Measurements from ENCODE around the gene BMP2K. TPM values are rescaled to one million over a fixed set of nuclear protein-coding genes. Genes with fewer than 3 reads are reported as not detected.

Gene BMP2K
- total RNA-seq, 2 experiments from 2014 or later = 10.6 to 14.5 TPM

DNA sequence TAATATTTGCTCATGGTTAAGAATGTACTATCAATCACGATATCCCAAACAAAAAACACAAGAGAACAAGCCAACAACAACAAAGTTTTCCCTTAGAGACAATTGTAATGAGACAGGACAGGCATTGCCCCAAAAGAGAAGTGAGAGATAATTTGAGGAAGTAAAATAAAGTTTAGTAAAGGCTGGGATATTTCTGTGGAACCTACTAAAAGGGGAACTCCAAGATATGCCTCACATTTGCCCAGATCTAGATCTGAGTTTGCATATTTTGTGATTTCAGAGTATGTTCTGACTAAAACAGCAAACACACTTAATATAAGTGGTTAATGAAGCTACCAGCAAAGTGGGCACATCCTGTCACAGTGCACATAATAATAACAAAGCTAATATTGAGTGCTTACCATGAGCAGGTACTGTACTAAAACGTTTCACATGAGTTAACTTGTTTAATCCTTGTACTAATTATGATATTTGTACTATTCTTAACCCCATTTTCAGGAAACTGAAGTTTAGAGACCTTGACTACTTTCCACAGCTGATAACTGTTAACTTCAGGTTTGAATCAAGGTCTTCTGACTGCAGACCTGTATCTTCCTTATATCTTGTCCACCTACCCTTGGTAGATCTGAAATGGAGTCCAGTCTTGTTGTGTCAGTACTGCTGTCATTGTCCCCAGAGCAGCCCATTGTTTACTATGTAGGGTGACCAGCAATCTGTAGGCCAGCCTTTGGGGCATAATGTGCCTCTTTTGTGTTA, 26.0 kb upstream of the BMP2K start:
- Mint-ChIP-seq H3K36me3 (ENCODE audit: low read depth) (no peaks in the 10 kb centered on the region), H3K27ac (no peak overlapping the region), H3K4me1 (no peaks in the 10 kb centered on the region), H3K4me3 (no peak overlapping the region), H3K9me3 (ENCODE audit: low read depth) (no peaks in the 10 kb centered on the region), H3K27me3 (peaks cover 2% of the 10 kb centered on the region)
- intact Hi-C loops (cut with DNase I, micrococcal nuclease) = no loop called here
- CTCF ChIA-PET = no interaction called here
- no peak for DNase-seq
- no peak for ATAC-seq
- POLR2A ChIA-PET = no interaction called here

DNA sequence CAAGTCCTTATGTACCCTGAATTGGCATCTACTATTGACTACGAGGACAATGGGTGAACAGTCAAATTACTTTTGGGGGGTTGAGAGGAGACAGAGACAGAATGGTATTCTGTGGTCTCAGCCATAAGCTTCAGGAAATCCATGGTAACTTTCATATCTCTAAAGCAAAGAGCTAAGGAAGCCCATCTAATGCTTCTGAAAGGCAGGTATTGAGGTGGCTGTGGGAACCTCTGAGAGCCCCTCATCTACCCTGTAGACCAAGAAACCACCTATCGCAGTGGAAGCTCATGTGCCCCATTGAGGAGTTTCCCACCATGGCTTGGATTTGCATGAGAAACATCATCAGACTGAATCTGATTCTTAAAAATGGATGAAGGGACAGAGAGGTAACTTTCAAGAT, 23.1 kb upstream of the BMP2K start:
- DNase-seq = no peak
- ChIA-PET CTCF (interaction anchor here (1.0 kb wide), 1 partner anchor 79 kb away, joined by 3 read pairs; no protein-coding TSS in a partner anchor), POLR2A (no interaction called here)
- intact Hi-C loops (cut with DNase I, micrococcal nuclease) = no loop called here
- Mint-ChIP-seq H3K36me3 (ENCODE audit: low read depth) (no peaks in the 10 kb centered on the region), H3K27ac (no peak overlapping the region), H3K27me3 (peaks cover 2% of the 10 kb centered on the region), H3K4me1 (no peaks in the 10 kb centered on the region), H3K9me3 (ENCODE audit: low read depth) (no peaks in the 10 kb centered on the region), H3K4me3 (no peak overlapping the region)
- no peak for ATAC-seq

DNA sequence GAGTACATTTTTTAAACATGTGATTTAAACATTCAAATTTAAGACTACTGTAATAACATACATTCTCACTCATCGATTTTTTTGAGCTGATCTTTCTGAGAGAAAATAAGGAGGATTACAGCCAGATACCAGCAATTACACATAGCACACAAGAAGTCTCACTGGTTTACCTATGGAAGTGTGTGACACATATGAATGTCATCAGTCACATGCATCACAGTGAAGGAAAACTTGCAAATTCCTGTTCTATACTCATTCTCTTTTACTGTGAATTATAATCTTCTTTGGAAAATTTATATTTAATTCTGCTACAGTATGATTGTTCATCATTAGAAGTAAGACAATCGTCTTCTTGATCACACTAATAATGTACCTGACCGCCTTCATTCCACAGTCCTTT, 21.3 kb upstream of the BMP2K start:
- CTCF ChIA-PET = interaction anchor here (1.9 kb wide), 1 partner anchor 56 kb away, joined by 5 read pairs; no protein-coding TSS in a partner anchor
- intact Hi-C loops (cut with DNase I, micrococcal nuclease) = no loop called here
- POLR2A ChIA-PET = no interaction called here
- DNase-seq (no peak), ATAC-seq (no peak)
- H3K4me3 Mint-ChIP-seq = no peak overlapping the region
- H3K27ac Mint-ChIP-seq = no peak overlapping the region
- H3K27me3 Mint-ChIP-seq = peaks cover 2% of the 10 kb centered on the region
- no peaks in the 10 kb centered on the region for H3K9me3 Mint-ChIP-seq (ENCODE audit: low read depth)
- H3K4me1 Mint-ChIP-seq = no peaks in the 10 kb centered on the region
- no peaks in the 10 kb centered on the region for H3K36me3 Mint-ChIP-seq (ENCODE audit: low read depth)

DNA sequence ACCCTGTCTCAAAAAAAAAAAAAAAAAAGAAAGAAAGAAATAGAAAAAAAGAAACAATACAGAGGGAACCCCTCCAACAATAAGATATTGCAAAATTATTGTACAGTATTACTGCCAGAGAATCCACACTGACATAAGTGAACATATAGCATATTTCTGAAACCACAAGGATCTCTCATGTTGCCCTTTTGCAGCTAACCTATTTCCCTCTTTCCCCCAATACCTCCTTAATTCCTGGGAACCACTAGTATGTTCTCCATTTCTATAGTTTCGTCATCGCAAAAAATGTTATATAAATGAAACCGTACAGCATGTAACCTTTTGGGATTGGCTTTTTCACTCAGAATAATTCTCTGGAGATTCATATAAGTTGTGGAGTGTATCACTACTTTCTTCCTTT, 20.0 kb upstream of the BMP2K start:
- no peaks in the 10 kb centered on the region for H3K4me1 Mint-ChIP-seq
- DNase-seq = no peak
- peaks cover 2% of the 10 kb centered on the region for H3K27me3 Mint-ChIP-seq
- no peak overlapping the region for H3K4me3 Mint-ChIP-seq
- CTCF ChIA-PET = interaction anchor here (1.9 kb wide), 1 partner anchor 55 kb away, joined by 5 read pairs; no protein-coding TSS in a partner anchor
- POLR2A ChIA-PET = no interaction called here
- no peaks in the 10 kb centered on the region for H3K9me3 Mint-ChIP-seq (ENCODE audit: low read depth)
- no peak for ATAC-seq
- H3K36me3 Mint-ChIP-seq (ENCODE audit: low read depth) = no peaks in the 10 kb centered on the region
- intact Hi-C loops (cut with DNase I, micrococcal nuclease) = no loop called here
- no peak overlapping the region for H3K27ac Mint-ChIP-seq

DNA sequence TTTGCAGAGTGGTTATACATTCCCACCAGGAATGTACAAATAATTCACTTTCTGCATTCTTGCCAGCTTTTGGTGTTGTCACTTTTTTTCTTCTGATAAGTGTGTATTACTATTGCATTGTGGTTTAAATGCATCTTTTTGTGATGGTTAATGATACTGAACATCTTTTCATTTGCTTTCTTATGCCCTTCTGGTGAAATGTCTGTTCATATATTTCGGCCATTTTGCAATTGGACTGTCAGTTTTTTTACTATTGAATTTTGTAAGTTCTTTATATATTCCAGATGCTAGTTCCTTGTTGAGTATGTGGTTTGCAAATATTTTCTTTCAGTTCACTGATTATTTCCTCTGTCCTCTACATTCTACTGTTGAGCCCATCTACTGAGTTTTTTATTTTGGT, 19.4 kb upstream of the BMP2K start:
- CTCF ChIA-PET = no interaction called here
- Mint-ChIP-seq H3K27me3 (no peaks in the 10 kb centered on the region), H3K27ac (no peak overlapping the region), H3K36me3 (ENCODE audit: low read depth) (no peaks in the 10 kb centered on the region), H3K4me3 (no peak overlapping the region), H3K4me1 (no peaks in the 10 kb centered on the region), H3K9me3 (ENCODE audit: low read depth) (no peaks in the 10 kb centered on the region)
- DNase-seq (no peak), ATAC-seq (no peak)
- POLR2A ChIA-PET = no interaction called here
- intact Hi-C loops (cut with DNase I, micrococcal nuclease) = no loop called here

DNA sequence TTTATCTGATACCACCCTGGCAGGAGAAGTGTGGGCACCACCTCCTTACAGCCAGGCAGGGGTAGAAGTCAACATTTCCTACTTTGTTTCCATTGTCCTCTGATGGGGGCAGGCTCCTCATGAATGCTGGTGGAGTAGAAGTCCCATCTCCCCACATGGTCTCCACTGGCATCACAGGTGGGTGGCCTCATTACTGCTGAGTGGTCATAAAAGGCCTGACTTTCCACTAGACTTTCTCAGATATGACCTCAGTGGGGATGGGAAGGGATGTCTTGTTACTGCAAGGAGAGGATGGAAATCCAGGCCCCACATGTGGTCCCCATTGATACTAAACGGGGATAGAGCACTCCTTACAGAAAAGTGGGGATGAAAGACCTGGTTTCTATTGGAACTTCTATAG, 18.6 kb upstream of the BMP2K start:
- Mint-ChIP-seq H3K27me3 (no peaks in the 10 kb centered on the region), H3K36me3 (ENCODE audit: low read depth) (no peaks in the 10 kb centered on the region), H3K9me3 (ENCODE audit: low read depth) (no peaks in the 10 kb centered on the region), H3K4me3 (no peak overlapping the region), H3K27ac (no peak overlapping the region), H3K4me1 (no peaks in the 10 kb centered on the region)
- DNase-seq = no peak
- intact Hi-C loops (cut with DNase I, micrococcal nuclease) = no loop called here
- ATAC-seq = no peak
- ChIA-PET CTCF (no interaction called here), POLR2A (no interaction called here)

DNA sequence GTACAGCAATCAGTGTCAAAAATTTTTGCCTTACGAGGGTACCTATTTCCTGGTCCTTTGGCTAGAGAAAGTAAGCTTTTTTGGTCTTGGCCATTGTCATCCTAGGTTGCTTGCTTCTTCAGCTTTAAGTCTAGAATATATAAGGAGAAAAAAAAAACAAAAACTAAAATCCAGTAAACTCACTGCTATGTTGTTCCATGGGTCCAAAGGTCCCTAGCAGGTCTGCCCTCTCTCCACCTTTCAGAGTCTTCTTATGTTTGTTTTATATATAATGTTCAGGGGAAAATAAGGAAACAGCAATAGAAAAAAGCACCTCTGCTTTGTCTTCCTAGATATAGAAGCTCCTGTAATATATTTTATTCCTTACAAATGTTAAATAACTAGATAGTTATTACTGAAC, 18.1 kb upstream of the BMP2K start:
- Mint-ChIP-seq H3K27me3 (no peaks in the 10 kb centered on the region), H3K4me1 (no peaks in the 10 kb centered on the region), H3K4me3 (no peak overlapping the region), H3K27ac (no peak overlapping the region), H3K36me3 (ENCODE audit: low read depth) (no peaks in the 10 kb centered on the region), H3K9me3 (ENCODE audit: low read depth) (no peaks in the 10 kb centered on the region)
- intact Hi-C loops (cut with DNase I, micrococcal nuclease) = no loop called here
- DNase-seq = no peak
- POLR2A ChIA-PET = no interaction called here
- CTCF ChIA-PET = interaction anchor here (0.7 kb wide), 1 partner anchor 104 kb away, joined by 4 read pairs; no protein-coding TSS in a partner anchor
- ATAC-seq = no peak

DNA sequence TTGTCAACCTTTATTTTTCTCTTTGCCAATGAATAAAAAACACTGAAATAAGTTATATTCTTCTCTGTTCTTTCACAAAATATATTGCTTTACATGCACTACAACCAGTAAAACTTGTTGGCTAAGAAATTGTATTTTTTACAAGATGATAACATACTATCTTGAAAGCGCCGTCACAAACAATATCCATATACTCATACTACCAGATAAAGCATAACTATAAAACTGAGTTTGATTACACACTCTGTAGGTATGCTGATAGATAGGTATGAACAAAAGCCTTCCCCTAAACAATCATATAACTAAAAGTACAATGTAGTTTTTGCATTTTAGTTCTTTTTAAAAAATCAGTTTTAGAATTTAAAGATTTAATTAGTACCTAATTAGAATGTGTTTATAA, 13.6 kb upstream of the BMP2K start:
- no peak for ATAC-seq
- DNase-seq = no peak
- intact Hi-C loops (cut with DNase I, micrococcal nuclease) = no loop called here
- ChIA-PET POLR2A (no interaction called here), CTCF (no interaction called here)
- no peaks in the 10 kb centered on the region for H3K36me3 Mint-ChIP-seq (ENCODE audit: low read depth)
- no peaks in the 10 kb centered on the region for H3K9me3 Mint-ChIP-seq (ENCODE audit: low read depth)
- no peak overlapping the region for H3K4me3 Mint-ChIP-seq
- H3K27ac Mint-ChIP-seq = no peak overlapping the region
- H3K27me3 Mint-ChIP-seq = peaks cover 2% of the 10 kb centered on the region
- H3K4me1 Mint-ChIP-seq = peaks cover 2% of the 10 kb centered on the region

DNA sequence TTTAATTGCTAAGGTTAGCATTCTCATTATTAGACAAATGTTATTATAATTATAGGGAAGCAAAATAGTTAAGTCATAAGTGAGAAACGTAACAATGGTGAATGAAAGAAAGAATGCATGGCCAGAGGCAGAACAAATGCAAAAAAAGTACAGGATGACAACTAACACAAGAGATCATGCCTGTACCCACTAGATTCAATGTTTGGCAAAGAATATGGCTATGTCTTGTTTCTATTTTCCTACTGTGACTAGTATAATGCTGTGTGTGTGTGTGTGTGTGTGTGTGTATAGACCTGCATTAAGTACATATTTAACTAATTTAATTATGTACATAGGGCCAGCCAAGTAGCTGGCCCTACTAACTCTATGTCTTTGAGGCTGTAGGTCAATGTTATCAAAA, 12.9 kb upstream of the BMP2K start:
- Mint-ChIP-seq H3K4me3 (no peak overlapping the region), H3K36me3 (ENCODE audit: low read depth) (no peaks in the 10 kb centered on the region), H3K9me3 (ENCODE audit: low read depth) (no peaks in the 10 kb centered on the region), H3K4me1 (peaks cover 2% of the 10 kb centered on the region), H3K27me3 (peaks cover 2% of the 10 kb centered on the region), H3K27ac (no peak overlapping the region)
- ATAC-seq (no peak), DNase-seq (no peak)
- POLR2A ChIA-PET = no interaction called here
- CTCF ChIA-PET = no interaction called here
- intact Hi-C loops (cut with DNase I, micrococcal nuclease) = no loop called here

DNA sequence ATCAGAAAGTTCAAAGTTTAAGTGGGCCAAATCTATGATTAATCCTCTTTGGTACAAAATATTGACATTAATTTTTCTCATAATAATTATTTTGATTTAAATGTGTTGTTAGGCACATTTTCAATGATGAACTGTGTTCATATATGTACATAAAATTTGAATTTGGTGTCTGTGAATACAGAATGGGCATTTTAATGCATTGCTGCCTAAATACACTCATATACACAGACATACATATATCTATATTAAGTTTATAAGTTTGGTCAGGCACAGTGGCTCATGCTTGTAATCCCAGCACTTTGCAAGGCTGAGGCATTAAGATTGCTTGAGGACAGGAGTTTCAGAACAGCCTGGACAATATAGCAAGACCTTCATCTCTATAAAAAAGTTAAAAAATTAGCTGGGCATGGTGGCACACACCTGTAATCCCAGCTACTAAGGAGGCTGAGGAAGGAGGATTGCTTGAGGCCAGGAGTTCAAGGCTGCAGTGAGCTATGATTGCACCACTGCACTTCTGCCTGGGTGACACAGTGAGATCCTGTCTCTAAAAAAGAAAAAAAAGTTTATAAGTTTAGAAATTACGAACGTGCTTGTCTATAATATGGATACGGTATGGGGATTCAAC, 12.3 kb upstream of the BMP2K start:
- POLR2A ChIA-PET = no interaction called here
- Mint-ChIP-seq H3K27me3 (peaks cover 2% of the 10 kb centered on the region), H3K4me1 (peaks cover 5% of the 10 kb centered on the region), H3K9me3 (ENCODE audit: low read depth) (no peaks in the 10 kb centered on the region), H3K36me3 (ENCODE audit: low read depth) (no peaks in the 10 kb centered on the region), H3K4me3 (no peak overlapping the region), H3K27ac (no peak overlapping the region)
- intact Hi-C loops (cut with DNase I, micrococcal nuclease) = no loop called here
- no peak for ATAC-seq
- no peak for DNase-seq
- CTCF ChIA-PET = no interaction called here

DNA sequence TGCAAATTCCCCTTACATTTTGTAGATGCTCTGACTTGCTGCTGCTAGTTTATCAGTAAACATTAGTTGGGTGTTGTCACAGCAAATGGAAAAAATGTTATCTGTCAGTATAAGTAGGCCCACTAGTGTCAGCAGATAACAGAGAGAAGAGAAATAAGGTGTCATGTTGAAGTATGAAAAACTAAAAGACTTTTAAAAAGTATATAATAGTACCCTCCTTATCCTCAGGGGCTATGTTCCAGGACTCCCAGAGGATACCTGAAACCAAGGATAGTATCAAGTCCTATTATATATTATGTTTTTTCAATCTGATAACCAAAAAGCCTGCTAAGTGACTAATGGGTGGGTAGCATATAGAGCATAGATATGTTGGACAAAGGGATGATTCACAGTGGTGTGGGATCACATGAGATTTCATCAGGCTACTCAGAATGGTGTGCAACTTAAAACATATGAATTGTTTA, 11.6 kb upstream of the BMP2K start:
- no peak for ATAC-seq

DNA sequence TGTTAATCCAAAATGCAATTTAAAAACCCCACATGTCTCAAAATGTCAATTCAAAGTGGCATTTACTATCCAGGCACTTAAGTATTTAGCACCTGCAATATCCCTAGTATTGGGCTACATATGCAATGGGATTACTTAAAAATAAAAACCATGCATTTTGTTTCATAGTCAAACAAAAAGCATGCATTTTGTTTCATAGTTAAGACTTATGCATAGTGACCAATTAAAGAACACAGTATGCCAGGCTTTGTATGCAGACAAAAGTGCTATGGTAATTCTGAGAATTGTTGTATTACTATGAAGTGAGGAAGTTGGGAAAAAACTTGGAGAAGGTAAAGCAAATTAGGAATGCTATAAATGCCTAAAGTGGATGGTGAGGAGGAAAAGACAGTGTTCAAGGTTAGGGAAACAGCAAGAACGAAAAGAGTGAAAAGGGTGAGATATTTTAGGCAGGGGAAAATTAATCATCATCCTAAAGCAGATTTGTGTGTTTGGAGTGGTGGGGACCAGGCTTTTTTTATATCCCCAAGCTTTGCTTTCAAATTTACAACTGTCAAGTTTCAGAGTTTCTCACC, 10.6 kb upstream of the BMP2K start:
- Mint-ChIP-seq H3K27me3 (peaks cover 2% of the 10 kb centered on the region), H3K9me3 (ENCODE audit: low read depth) (no peaks in the 10 kb centered on the region), H3K36me3 (ENCODE audit: low read depth) (no peaks in the 10 kb centered on the region), H3K4me3 (no peak overlapping the region), H3K4me1 (peaks cover 9% of the 10 kb centered on the region), H3K27ac (no peak overlapping the region)
- ChIA-PET POLR2A (no interaction called here), CTCF (interaction anchor here (0.6 kb wide), 1 partner anchor 245 kb away, joined by 3 read pairs; no protein-coding TSS in a partner anchor)
- no peak for DNase-seq
- intact Hi-C loops (cut with DNase I, micrococcal nuclease) = no loop called here
- ATAC-seq = no peak

More for the DNA sequence above, 11.6 kb upstream of the BMP2K start:
- H3K27me3 Mint-ChIP-seq = peaks cover 2% of the 10 kb centered on the region
- H3K9me3 Mint-ChIP-seq (ENCODE audit: low read depth) = no peaks in the 10 kb centered on the region
- no peaks in the 10 kb centered on the region for H3K36me3 Mint-ChIP-seq (ENCODE audit: low read depth)
- ChIA-PET POLR2A (no interaction called here), CTCF (no interaction called here)
- DNase-seq = no peak
- no peak overlapping the region for H3K27ac Mint-ChIP-seq
- H3K4me1 Mint-ChIP-seq = peaks cover 5% of the 10 kb centered on the region
- intact Hi-C loops (cut with DNase I, micrococcal nuclease) = no loop called here
- no peak overlapping the region for H3K4me3 Mint-ChIP-seq
